Measurements from ENCODE around the gene ATXN2. TPM values are rescaled to one million over a fixed set of nuclear protein-coding genes. Genes with fewer than 3 reads are reported as not detected.
"Not testable (repeated sequence)": the region's sequence is repeated elsewhere in the genome, so short reads cannot be mapped to it uniquely, and the experiment has no call there.

The ATXN2 gene
- polyA plus RNA-seq, 3 donors: 62.4 to 87.5 (median 75.6) TPM

GRCh38 chr12:111582133-111582747 is 16.9 kb downstream of the ATXN2 start:
- no peak for DNase-seq (ENCODE audit: extremely low read depth in 1 of 11, low read depth in 9 of 11, low spot score in 4 of 11)

DNA sequence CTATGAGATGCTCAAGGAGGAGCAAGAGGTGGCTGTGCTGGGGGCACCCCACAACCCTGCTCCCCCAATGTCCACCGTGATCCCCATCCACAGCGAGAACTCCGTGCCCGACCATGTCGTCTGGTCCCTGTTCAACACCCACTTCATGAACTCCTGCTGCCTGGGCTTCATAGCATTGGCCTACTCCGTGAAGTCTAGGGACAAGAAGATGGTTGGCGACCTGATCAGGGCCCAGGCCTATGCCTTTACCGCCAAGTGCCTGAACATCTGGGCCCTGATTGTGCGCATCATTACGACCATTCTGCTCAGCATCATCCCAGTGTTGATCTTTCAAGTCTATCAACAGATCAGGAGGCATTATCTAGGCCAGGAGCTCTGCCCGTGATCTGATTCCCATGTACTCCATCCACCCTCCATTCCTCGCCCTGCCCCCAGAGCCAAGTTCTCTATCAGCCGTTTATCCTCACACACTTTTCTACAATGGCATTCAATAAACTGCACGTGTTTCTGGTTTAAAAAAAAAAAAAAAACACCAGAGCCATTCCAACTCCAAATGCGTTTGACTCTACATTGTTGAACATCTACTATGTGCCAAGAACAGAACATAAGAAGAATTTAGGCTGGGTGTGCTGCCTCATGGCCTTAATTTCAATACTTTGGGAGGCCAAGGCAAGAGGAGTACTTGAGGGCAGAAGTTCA is 17.5 kb downstream of the ATXN2 start:
- DNase-seq (ENCODE audit: extremely low read depth in 1 of 11, low read depth in 9 of 11, low spot score in 4 of 11): no peak

DNA sequence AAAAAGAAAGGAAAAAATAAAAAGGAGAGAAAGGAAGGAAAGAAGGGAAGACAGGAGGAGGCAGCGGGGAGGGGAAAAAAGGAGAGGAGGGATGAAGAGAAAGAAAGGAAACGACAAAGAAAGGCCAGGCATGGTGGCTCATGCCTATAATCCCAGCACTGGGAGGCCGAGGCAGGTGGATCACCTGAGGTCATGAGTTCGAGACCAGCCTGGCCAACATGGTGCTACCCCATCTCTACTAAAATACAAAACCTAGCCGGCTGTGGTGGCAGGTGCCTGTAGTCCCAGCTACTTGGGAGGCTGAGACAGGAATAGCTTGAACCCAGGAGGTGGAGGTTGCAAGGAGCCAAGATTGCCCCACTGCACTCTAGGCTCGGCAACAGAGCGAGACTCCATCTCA is 18.4 kb downstream of the ATXN2 start:
- DNase-seq (ENCODE audit: extremely low read depth in 1 of 11, low read depth in 9 of 11, low spot score in 4 of 11): no peak

GRCh38 chr12:111580119-111580425 is 19.0 kb downstream of the ATXN2 start:
- no peak for DNase-seq (ENCODE audit: extremely low read depth in 1 of 11, low read depth in 9 of 11, low spot score in 4 of 11)

DNA sequence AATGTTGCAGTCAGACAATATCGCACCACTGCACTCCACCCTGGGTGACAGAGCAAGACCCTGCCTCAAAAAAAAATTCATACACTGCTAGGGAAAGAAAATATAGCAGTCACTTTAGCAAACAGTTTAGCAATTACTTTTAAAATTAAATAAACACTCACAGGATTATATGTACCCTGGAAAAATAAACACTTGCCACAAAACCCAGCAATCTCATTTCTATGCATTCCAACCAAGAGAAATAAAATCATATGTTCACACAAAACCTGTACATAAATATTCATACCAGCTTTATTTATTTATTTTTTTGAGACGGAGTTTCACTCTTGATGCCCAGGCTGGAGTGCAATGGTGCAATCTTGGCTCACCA is 20.2 kb downstream of the ATXN2 start:
- no peak for DNase-seq (ENCODE audit: extremely low read depth in 1 of 11, low read depth in 9 of 11, low spot score in 4 of 11)

GRCh38 chr12:111578276-111578970 is 20.7 kb downstream of the ATXN2 start:
- DNase-seq (ENCODE audit: extremely low read depth in 1 of 11, low read depth in 9 of 11, low spot score in 4 of 11): no peak

DNA sequence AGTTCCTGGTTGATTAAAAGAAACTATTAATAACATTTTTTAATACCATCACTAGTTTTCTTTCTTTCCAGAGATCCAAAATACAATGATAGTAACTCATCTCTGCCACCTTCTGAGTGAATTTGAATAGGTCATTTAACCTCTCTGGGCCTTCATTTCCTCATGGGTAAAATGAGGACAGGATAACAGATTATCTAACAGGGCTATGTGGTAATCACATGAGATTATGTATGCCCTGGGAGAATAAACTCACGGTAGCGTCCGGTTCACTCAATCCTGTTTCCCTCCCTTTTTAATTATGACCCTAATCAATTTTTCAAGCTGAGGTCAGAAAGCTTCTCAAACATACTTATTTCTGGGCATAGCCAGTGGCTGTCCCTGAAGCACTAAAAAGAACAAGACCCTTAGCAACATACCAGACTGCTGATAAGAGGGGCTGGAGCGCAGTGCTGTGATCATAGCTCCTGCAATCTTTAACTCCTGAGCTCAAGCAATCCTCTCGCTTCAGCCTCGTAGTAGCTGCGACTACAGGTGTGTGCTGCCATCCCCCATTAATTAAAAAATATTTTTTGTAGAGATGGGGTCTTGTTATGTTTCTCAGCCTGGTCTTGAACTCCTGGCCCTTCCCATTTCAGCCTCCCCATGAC is 24.2 kb downstream of the ATXN2 start:
- no peak for DNase-seq (ENCODE audit: extremely low read depth in 1 of 11, low read depth in 9 of 11, low spot score in 4 of 11)

GRCh38 chr12:111573476-111573875 is 25.6 kb downstream of the ATXN2 start:
- DNase-seq (ENCODE audit: extremely low read depth in 1 of 11, low read depth in 9 of 11, low spot score in 4 of 11): no peak

GRCh38 chr12:111570084-111570961 is 28.8 kb downstream of the ATXN2 start:
- no peak for DNase-seq (ENCODE audit: extremely low read depth in 1 of 11, low read depth in 9 of 11, low spot score in 4 of 11)

DNA sequence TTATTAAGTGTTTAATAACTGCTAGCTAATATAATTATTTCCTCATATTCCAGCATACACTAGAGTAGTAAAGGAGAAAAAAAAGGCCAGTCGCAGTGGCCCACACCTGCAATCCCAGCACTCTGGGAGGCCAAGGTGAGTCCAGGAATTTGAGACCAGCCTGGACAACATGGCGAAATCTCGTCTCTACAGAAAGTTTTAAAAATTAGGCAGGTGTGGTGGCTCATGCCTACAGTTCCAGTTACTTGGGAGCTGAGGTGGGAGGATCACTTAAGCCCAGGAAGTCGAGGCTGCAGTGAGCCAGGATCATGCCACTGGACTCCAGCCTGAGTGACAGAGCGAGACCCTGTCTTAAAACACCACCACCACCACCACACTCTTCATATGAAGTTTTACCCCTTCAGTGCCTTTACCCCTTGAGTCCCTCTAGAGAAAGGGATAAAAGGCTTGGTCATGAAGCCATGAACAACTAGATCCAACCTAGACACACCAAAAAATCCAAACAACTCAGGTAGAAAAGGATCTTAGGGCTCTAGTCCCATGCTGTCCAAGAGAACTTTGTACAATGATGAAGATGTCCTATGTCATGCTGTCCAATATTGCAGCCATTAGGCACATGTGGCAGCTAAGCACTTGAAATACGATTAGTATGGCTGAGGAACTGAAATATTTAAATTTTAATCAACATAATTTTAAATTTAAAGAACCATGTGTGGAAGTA is 29.6 kb downstream of the ATXN2 start:
- DNase-seq (ENCODE audit: extremely low read depth in 1 of 11, low read depth in 9 of 11, low spot score in 4 of 11): no peak

- not testable (repeated sequence) for DNase-seq (ENCODE audit: extremely low read depth in 1 of 11, low read depth in 9 of 11, low spot score in 4 of 11)
Measured at GRCh38 chr12:111560844-111561243, 38.3 kb downstream of the ATXN2 start.

- no peak for DNase-seq (ENCODE audit: extremely low read depth in 1 of 11, low read depth in 9 of 11, low spot score in 4 of 11)
Measured at GRCh38 chr12:111558107-111558376, 41.1 kb downstream of the ATXN2 start.

DNA sequence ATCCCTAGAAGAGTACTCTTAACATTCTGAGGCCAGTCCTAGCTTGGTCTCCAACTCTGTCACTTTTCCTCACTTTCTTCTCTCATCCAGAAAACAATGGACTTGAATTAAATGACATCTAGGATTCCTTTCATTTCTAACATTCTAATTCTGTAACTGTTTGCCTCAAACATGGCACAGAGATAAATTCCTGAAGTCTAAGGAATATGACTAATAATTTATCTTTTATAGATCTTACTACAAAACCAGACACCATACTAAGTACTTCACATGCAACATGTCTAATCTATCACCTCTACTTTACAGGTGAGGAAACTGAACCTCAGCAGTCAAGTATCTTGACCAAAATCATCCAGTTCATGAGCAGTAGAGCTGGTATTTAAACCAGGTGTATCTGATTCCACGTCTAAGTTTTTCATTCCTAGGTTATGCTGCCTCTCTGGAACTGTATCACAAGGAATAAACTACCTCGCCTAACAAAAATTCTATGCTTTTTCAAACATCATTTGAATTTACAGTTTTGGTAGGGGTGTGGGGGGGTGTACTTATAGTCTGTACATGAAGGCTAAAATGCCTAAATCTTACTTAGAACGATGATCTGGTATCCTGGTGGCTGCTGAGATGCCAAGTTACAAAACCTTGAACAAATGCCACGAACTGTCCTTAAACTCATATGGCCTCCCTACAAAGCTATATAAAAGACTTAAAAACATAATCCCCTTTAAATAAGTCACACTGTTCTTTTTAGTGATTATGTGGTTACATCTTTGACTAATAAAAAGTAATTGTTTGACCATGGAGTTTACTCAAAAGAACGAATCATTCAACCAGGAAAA is 41.6 kb downstream of the ATXN2 start:
- no peak for DNase-seq (ENCODE audit: extremely low read depth in 1 of 11, low read depth in 9 of 11, low spot score in 4 of 11)

- no peak for DNase-seq (ENCODE audit: extremely low read depth in 1 of 11, low read depth in 9 of 11, low spot score in 4 of 11)
Measured at GRCh38 chr12:111556676-111557075, 42.4 kb downstream of the ATXN2 start.

- not testable (repeated sequence) for DNase-seq (ENCODE audit: extremely low read depth in 1 of 11, low read depth in 9 of 11, low spot score in 4 of 11)
Measured at GRCh38 chr12:111555313-111555712, 43.8 kb downstream of the ATXN2 start.

DNA sequence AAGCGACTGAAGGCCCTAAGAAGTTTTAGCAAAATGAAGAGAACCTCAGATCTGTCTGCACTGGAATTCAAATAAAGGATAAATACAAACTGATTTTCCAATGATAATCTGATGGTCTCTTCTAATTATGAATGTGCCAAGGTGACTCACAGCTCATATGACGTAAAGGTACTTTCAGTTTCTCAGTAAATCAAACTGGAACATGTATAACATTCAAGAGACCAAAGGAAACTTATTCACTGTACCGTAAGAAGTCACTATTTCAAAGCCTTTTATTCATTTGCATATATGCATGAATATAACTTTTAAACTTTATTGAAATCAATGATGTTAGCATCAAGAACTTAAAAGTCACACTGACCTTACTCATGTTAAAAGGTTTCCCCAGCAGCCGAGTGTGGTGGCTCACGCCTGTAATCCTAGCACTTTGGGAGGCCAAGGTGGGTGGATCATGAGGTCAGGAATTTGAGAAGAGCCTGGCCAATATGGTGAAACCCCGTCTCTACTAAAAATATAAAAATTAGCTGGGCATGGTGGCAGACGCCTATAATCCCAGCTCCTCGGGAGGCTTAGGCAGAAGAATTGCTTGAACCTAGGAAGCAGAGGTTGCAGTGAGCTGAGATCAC is 52.2 kb downstream of the ATXN2 start:
- no peak for DNase-seq (ENCODE audit: extremely low read depth in 1 of 11, low read depth in 9 of 11, low spot score in 4 of 11)

- DNase-seq (ENCODE audit: extremely low read depth in 1 of 11, low read depth in 9 of 11, low spot score in 4 of 11): no peak
Measured at GRCh38 chr12:111546171-111546570, 52.9 kb downstream of the ATXN2 start.

DNA sequence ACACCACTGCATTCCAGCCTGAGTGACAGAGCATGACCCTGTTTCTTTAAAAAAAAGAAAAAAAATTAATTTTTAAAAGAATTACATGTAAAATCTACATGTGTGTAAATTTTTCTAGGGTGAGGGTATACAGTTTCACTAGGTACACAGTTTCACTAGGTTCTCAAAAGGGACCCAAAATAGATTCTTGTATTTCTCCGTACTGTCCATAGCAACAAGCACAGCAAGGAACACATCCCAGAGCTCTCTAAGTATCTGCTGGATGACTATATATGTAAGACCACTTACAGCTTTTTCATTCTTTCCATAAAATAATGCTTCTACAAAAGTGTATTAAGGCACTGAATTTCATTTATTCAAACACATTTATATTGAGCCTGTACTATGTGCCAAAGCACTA is 55.1 kb downstream of the ATXN2 start:
- no peak for DNase-seq (ENCODE audit: extremely low read depth in 1 of 11, low read depth in 9 of 11, low spot score in 4 of 11)
